ENCODE data around the gene SDK2.

SDK2 gene

DNA sequence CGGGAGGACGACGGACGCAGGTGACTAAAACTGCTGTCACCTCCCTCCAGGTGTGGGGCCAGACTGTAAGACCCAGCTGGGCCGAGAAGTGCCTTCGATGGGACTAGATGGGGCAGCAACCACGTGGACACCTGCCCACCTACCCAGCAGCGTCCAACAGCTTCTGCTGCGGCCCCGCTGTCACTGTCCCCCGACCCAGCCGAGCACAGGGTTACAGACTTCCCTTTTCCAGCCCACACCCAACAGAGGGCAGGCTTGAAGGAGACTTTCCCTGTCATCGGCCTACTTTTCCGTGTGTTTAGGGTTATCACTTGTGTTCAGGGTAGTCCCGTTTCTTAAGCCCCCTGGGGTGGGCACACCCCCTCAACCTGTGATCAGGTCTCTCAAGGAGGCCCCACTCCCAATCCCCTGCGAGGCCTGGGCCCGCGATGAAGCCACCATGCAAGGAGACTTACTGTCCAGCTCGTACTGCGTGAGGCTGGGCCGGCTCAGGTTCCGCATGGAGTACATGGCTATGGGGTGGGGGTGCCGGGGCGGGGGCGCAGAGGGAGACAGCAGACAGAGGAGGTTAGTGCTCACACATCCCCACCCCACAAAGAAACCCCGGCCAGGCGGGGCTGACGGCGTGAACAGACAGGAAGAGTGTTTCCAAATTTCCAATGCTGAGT is 263.7 kb downstream of the SDK2 start:
- DNase-seq, result no peak

DNA sequence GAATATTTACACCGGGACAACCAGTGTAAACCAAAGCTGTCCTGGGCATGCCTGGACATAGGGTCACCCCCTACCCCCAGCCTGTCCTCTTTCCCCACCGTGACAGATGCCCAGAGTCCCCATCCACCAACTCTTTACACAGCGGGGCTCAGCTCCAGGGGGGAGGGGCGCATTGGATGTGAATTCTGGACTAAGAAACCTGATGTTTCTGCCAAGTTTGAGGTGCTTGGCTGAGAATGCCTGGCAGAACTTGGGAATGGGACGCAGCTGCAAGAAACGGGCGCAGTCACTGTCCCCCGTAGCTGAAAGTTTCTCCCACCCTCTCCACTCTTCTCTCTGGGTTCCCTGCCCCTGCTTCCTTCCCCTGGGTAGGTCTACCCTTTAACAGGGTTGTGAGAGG is 264.4 kb downstream of the SDK2 start:
- no peak for DNase-seq

GRCh38 chr17:73378974-73379470 is 265.2 kb downstream of the SDK2 start:
- no peak for DNase-seq

- no peak for DNase-seq
Observed at GRCh38 chr17:73376636-73377035, 267.6 kb downstream of the SDK2 start.

- DNase-seq, result no peak
Observed at GRCh38 chr17:73376152-73376551, 268.1 kb downstream of the SDK2 start.

DNA sequence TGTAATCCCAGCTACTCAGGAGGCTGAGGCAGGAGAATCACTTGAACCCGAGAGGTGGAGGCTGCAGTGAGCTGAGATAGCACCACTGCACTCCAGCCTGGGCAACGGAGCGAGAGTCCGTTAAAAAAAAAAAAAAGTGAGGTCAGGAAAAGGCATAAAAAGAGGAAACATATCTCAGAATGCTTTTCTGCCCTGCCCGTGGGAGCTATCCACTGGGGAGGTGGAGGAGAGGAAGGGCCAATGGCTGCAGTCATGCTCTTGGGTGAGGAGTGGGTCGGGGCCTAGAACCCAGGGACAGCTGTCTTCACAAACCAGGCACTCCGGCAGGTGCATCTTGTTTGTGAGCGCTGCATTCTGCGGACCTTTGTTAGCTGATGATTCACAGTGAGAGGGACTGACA is 272.4 kb downstream of the SDK2 start:
- DNase-seq, result no peak

- no peak for DNase-seq
Observed at GRCh38 chr17:73371285-73371684, 273.0 kb downstream of the SDK2 start.

DNA sequence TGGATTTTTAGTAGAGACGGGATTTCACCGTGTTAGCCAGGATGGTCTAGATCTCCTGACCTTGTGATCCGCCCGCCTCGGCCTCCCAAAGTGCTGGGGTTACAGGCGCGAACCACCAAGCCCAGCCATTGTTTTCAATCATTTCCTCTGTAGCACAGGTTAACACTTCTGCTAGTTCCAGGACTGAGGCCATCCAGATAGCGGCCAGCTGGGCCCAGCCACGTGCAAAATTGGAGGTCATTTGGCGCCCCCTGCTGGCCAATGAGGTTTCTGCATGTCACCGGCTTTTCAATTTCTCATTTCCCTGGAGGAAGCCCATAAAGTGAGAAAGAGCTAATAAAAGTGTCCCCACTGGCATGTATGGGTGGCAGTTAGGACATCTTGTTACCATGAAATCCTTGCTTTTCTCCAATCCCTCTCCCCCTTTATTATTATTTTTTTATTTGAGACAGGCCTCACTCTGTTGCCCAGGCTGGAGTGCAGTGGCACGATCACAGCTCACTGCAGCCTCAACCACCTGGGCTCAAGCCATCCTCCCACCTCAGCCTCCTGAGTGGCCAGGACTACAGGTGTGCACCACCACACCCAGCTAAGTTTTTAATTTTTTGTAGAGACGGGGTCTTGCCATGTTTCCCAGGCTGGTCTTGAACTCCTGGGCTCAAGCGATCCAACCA is 274.3 kb downstream of the SDK2 start:
- peak; percentile 67 for DNase-seq

DNA sequence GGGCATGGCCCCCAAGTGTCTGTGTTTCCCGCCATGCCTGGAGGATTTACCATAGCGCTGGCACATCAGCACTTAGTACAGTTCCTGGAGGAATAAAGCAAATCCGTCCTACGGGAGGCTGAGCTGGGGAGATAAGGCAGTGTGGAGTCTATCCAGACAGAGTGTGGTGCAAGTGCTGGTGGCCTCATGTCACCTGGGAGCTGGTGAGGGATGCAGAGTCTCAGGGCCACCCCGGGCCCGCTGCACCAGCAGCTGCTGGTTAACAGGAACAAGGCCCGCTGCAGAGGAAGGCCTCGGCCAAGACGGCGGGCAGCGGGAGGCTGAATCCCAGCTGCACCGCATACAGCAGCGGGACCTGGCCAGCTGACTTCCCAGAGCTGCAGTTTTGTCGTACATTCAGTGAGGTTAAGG is 275.1 kb downstream of the SDK2 start:
- DNase-seq, result no peak

DNA sequence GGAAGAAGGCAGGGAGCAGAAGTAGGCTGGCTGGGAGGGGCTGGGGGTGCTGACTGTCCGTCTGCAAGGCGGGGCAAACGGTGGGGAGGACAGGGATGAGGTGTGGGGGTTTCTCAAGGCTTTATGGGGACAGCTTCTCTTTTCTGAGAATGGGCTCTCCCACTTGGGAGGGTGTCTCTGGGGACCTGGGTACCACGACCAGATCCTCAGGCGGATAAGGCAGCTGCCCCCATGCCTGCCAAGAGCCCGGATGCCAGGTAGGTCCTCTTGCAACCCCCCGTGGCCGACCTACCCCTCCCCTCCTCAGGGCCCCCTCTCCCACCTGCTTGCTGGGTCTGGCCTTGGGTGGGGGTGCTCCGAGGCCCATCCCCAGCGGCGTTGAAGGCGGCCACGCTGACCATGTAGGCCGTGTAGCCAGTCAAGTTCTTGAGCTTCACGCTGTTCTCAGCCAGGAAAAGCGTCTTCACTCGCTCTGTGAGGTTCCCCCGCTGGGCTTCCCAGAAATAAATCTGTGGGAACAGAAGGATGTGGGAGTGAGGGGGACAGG is 276.1 kb downstream of the SDK2 start:
- no peak for DNase-seq

DNA sequence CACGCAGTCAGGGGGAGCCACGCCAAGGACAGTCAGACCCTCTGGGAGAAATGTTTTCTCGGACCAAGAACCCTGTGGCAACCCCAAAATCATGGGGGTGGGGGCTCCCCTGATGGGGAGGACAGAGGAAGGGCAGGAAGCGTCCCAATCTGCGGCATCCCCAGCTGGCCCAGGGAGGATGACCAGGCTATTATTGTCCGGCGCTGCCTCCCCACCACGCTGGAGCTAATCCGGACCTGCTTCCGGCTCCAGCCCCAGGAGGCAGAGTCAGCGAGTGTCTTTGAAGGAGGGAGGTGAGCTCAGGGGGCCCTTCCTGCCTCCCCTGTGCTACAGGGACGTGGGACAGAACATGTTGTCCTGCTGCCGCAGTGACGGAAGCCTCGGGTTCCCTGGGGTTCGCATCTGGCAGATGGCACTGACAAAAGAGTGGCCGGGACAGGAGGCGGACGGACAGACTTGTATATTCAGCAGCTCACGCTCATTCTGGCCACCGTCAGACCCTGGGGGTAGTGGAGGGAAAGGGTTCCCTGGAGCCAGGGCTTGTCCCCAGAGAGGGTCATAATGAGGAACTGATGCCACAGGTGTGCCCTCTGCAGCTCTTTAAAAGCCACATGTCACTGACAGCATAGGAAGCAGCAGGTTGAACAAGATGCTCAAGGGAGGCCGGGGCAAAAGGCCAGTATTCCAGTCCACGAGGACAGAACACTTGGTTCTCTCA is 278.2 kb downstream of the SDK2 start:
- no peak for DNase-seq

- DNase-seq, result no peak
Observed at GRCh38 chr17:73365301-73365874, 278.9 kb downstream of the SDK2 start.

GRCh38 chr17:73364155-73364522 is 280.1 kb downstream of the SDK2 start:
- no peak for DNase-seq

GRCh38 chr17:73363442-73364154 is 280.6 kb downstream of the SDK2 start:
- peak; percentile 11 for DNase-seq

DNA sequence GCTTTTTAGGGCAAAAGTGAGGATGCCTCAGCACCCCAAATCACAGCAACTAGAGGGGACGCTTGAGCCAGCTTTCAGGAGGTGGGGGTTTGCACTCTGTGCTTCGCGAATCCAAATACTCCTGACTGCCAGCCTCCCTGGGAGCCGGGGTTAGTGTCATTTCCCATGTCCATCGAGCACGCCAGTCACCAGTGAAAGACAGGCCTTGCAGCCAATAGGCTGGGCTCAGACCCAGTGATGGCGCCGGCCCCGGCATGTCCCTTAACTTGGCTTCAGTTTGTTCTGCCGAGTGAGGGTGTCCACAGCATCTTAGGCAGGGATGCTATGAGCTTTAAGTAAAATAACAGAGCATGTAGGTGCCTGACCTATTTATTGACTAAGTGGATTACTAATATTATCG is 281.5 kb downstream of the SDK2 start:
- no peak for DNase-seq

DNA sequence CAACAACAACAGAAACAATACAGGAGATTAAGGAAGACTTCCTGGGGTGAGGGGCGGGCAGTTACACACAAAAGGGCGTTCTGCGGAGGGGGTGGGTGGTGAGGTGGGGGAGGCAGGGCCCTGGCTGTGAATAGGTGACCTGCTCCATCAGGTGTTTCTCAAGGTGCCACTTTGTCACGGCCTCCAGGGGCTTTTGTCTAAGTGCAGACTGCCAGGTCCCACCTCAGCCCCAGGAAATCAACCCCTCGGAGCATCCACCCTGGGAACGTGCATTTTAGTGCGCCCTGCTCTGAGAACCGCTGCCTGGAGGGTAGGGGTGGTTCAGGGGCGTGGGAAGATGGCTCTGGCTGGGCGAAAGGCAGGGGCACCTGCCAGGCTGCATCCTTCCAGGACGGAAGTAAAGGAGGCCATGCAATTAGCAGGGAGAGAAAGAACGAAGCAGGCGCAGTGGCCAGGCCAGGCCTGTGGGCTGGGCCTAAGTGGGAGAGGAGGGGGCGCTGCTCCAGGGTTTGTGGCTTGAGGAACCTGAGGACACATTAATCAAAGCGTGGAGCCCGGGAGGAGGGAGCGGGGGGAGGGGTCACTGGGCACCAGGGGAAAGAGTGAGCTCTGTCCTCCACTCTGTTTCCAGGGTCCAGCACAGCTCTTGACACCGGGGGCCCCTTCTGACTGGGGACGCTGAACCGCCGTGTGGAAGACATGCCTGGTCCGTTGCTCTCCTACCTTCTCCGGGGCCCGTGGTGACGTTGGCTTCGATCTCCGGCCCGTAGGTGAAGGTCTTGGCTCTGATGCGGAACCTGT is 283.1 kb downstream of the SDK2 start:
- DNase-seq, result no peak

- DNase-seq, result peak; percentile 87
Observed at GRCh38 chr17:73359987-73360410, 284.2 kb downstream of the SDK2 start.

GRCh38 chr17:73359352-73359751 is 284.9 kb downstream of the SDK2 start:
- DNase-seq, result no peak

GRCh38 chr17:73358668-73359067 is 285.6 kb downstream of the SDK2 start:
- DNase-seq, result no peak

DNA sequence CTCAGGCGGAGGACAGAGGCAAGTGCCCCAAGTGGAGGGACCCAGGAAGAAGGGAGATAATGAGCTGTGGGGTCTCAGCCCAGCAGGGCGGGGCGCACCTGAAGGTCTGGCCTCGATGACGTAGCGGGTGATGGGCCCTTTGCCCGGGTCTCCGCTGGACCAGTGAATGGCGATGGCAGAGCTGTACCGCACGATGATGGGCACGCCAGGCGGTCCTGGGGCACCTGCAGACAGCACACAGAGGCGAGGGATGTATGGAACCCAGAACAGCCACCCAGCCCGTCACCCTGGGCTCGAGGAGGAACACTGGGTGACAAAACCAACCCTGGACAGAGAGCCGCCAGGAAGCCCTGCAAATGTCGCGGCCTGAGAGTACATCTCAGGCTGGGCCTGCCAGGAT is 286.3 kb downstream of the SDK2 start:
- DNase-seq, result no peak

DNA sequence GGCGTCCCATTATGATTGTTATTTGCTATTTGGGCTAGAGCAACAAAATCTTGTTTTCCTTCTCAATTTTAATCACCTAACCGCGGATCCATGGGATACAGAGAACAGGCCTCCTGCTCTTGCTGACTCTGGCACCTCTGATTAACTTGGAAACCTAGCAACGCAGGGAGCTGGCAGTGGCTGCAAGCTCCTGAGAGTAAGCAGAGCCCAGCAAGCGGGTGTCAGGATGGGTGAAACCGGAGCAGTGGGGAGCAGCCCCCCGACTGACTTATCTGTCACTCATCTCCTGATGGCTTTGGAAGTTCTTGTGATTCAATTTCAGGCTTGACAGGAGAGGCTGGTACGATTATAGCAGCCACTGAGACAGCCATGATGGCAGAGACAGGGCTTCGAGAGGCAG is 286.9 kb downstream of the SDK2 start:
- no peak for DNase-seq

All from NCI-H510A treated with DMSO at 0.1 percent for 48 hours (cell line).